Mesodermal cell (in vitro differentiated cells): ENCODE measurements around the gene OSMR. TPM values are rescaled to one million over a fixed set of nuclear protein-coding genes. Genes with fewer than 3 reads are reported as not detected.

Source experiments
- H3K27ac ChIP-seq: 2 replicates; pipeline ENCODE4 v1.7.0; 2013; ENCODE audit warnings: mild to moderate bottlenecking, low read depth, low read length, moderate library complexity; ENCODE audit not compliant: severe bottlenecking
- H3K36me3 ChIP-seq: 2 replicates; pipeline ENCODE4 v1.7.1; 2013; ENCODE audit warnings: mild to moderate bottlenecking, low read length, moderate library complexity; ENCODE audit not compliant: control insufficient read depth, insufficient read depth
- H3K4me1 ChIP-seq: one replicate; pipeline ENCODE4 v1.7.1; 2013; ENCODE audit warnings: mild to moderate bottlenecking, low read length; ENCODE audit not compliant: insufficient read depth, control insufficient read depth, poor library complexity, severe bottlenecking
- H3K4me3 ChIP-seq: 2 replicates; pipeline ENCODE4 v1.7.0; 2013; ENCODE audit warnings: low read length, control low read depth, mild to moderate bottlenecking; ENCODE audit not compliant: insufficient read depth, poor library complexity, severe bottlenecking; ENCODE audit errors: extremely low read depth
- H3K9me3 ChIP-seq: 2 replicates; pipeline ENCODE4 v1.7.1; 2013; ENCODE audit warnings: mild to moderate bottlenecking, low read length, moderate library complexity; ENCODE audit not compliant: control insufficient read depth
- WGBS, 2 experiments: methylation state at CpG; one replicate each; pipeline ENCODE4 v1.1.5; 2013; ENCODE audit warnings: missing lambda C conversion rate in 2 of 2; ENCODE audit not compliant: insufficient coverage in 2 of 2; 5-methylcytosine and 5-hydroxymethylcytosine counted together
- polyA plus RNA-seq, 2 experiments: library from polyadenylated mRNA; stranded (reverse); fragments of 50-300 nt; gene quantifications; one replicate each; pipeline ENCODE4 v1.2.3, GENCODE V29; 2013

The OSMR gene
- polyA plus RNA-seq (2013, experiment 1 of 2): 14.0 TPM
- 12.7 TPM for polyA plus RNA-seq (2013, experiment 2 of 2)

DNA sequence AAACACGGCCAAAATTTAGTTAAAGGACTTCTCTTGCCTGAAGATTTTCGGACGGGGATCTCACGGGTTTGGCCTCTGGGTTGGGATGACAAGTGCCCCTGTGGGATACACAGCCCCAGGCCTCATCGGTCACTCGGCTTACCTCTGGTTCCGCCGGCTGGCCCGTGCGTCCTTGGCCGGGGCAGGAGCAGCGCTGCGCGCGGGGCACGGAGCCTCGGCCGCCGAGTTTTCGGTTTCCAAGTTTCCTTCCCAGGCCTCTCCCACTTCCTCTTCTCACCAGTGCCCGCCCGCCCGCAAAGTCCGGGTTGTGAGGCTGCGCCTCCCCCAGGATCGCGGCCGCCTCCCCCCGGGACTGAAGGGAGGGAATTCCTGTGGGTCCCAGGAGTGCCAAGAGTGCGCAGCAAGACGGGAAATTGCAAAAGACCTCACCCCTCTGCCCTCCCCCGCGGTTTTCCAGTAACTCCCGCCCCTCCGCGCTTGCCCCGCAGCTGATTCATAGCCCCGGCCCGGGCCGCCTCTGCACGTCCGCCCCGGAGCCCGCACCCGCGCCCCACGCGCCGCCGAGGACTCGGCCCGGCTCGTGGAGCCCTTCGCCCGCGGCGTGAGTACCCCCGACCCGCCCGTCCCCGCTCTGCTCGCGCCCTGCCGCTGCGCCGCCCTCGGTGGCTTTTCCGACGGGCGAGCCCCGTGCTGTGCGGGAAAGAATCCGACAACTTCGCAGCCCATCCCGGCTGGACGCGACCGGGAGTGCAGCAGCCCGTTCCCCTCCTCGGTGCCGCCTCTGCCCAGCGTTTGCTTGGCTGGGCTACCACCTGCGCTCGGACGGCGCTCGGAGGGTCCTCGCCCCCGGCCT lies at the start of gene OSMR:
Gene OSMR (plus strand): TSS at position 487 of the 853 bp plus-strand sequence. CDS start 23,033 bp downstream, outside the sequence.
- Histone ChIP-seq H3K4me1 (peaks cover 3% of the 10 kb centered on the region), H3K4me3 (peak within 1 kb of the TSS; percentile 60), H3K27ac (no peak within 1 kb of the TSS), H3K36me3 (no peaks in the 10 kb centered on the region), H3K9me3 (no peaks in the 10 kb centered on the region)
- 2 to 4% methylated on average over 57 to 70 of the region's 89 CpGs for WGBS, 2 experiments

DNA sequence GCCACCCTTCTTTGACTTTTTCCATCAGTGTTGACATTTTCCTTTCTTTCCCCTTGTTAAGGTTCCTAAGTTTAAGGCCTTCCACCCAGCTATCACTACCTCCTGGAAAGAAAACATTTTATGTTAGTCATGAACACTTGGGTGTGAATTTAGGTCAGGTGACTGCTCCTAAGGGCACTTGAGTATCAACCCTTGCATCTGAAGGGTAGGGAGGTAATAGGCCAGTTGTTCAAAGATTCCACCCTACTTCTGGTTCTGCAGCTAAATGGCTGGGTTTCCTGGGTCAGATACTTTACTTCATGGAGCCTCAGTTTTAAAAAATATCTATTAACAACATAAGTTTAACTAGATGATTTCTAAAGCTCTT lies 49.1 kb upstream of the OSMR start:
- H3K27ac ChIP-seq: no peak overlapping the region
- H3K4me1 ChIP-seq: no peaks in the 10 kb centered on the region
- H3K9me3 ChIP-seq: no peaks in the 10 kb centered on the region
- H3K36me3 ChIP-seq: no peaks in the 10 kb centered on the region
- no peak overlapping the region for H3K4me3 ChIP-seq

DNA sequence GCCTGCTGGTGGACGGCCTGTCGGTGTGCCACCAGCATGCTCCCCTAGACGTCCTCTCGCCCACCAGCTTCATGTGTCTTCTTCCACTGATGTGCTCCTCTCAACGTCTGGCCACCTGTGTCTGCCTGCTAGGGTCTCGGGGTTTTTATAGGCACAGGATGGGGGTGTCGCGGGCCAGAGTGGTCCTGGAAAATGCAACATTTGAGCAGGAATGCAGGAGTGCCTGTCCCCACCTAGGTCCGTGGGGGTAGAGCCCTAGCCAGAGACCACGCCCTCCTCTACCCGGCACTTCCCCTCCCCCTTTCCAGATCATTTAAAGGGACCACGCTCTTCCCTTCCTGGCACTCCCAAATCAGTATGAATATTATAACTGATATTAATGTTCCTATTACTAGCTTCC lies 48.0 kb upstream of the OSMR start:
- H3K36me3 ChIP-seq: no peaks in the 10 kb centered on the region
- H3K9me3 ChIP-seq: no peaks in the 10 kb centered on the region
- no peak overlapping the region for H3K27ac ChIP-seq
- H3K4me1 ChIP-seq: no peaks in the 10 kb centered on the region
- WGBS, 2 experiments: 86 to 98% methylated on average over 7 to 8 of the region's 12 CpGs
- H3K4me3 ChIP-seq: no peak overlapping the region

DNA sequence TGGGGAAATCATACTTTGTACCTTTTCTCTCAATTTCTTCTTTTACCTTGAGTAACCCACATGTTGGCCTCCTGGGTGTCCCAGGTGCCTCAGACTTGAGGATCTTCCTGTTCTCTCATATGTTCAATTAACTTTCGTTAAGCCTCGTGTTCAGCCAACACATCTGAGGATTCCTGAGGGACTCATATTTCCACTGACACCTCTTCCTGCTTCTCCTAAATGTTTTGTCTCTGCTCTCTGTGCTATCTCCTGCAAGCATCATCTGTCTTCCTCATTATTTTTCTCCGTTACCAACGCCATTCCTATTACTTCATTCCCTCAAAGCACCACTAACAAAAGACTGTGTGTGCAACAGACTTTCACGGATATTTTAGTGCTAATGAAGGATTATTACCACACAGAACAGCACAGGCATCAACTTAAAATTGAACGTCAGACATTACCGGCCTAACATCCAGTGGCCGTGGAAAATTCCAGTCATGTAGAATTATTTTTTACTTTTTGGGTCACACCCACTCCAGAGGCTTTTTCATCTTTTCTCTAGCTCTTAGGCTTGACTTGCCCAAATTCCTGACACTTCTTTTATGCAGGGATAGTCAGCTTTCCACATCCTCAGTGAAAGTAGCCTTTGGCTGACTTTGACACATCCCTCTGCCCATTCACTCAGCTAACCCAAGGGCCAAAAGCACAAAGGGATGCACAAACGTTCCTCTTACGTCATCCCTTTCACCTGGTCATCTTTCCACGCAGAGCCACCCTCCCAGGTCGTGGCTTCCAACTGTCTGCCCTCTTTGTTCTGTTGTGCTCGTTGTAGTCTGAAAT lies 46.0 kb upstream of the OSMR start:
- Histone ChIP-seq H3K4me3 (no peak overlapping the region), H3K36me3 (no peaks in the 10 kb centered on the region), H3K9me3 (no peaks in the 10 kb centered on the region), H3K27ac (no peak overlapping the region), H3K4me1 (no peaks in the 10 kb centered on the region)
- 84 to 89% methylated on average over 12 to 13 of the region's 13 CpGs for WGBS, 2 experiments

DNA sequence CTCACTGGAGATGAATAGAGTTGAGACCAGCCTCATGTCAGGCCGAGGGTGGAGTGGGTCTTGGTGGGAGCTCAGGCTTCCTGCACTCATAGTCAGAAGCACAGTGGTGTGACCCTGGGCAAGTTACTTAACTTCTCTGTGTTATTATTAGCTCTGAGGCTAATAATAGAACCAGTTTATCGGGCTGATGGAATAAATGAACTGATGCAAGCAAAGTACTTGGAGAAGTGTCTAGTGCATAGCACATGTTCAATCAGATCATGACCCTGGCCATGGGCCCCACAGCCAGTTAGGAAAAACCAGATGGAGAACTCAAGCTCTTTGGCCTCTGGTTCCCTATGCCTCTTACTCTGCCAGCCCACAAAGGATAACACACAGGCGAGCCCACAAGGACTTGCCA lies 45.3 kb upstream of the OSMR start:
- H3K4me3 ChIP-seq: no peak overlapping the region
- no peaks in the 10 kb centered on the region for H3K4me1 ChIP-seq
- WGBS, 2 experiments: 83 to 92% methylated on average over 2 to 3 of the region's 3 CpGs
- H3K9me3 ChIP-seq: no peaks in the 10 kb centered on the region
- no peaks in the 10 kb centered on the region for H3K36me3 ChIP-seq
- H3K27ac ChIP-seq: no peak overlapping the region

DNA sequence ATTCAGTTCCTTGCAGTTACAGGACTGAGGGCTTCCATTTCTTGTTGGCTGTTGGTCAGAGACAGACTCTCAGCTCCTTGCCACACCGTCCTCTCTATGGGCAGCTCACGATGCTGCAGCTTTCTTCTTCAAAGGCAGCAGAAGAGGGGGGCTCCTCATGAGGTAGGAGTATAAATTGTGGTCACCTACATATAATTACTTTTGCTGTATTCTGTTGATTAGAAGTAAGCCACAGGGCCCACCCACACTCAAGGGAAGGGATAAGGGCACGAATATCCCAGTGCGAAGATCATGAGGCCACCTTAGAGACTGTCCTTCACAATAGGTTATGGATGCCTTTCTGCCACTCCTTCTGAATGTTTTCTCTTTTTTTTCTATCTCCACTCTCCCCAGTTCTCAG lies 43.7 kb upstream of the OSMR start:
- WGBS, 2 experiments: 100% methylated on average over 1 to 3 of the region's 4 CpGs
- H3K36me3 ChIP-seq: no peaks in the 10 kb centered on the region
- peaks cover 6% of the 10 kb centered on the region for H3K9me3 ChIP-seq
- no peak overlapping the region for H3K27ac ChIP-seq
- no peaks in the 10 kb centered on the region for H3K4me1 ChIP-seq
- no peak overlapping the region for H3K4me3 ChIP-seq

DNA sequence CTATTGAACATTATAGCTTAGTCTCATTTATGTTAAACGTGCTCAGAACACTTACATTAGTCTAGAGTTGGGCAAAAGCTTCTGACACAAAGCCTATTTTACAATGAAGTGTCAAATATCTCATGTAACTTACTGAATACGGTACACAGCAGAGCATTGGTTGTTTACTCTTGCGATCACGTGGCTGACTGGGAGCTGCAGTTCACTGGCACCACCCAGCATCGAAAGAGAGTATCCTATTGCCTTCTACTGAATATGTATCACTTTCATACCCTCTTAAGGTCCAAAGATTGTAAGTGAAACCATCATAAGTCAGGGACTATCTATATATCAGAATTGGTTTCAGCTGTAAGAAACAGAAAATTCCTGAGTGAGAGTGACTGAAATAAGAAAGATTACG lies 42.6 kb upstream of the OSMR start:
- H3K4me1 ChIP-seq: peaks cover 10% of the 10 kb centered on the region
- no peak overlapping the region for H3K4me3 ChIP-seq
- WGBS, 2 experiments: 91 to 92% methylated on average over 2 to 5 of the region's 6 CpGs
- H3K27ac ChIP-seq: no peak overlapping the region
- H3K9me3 ChIP-seq: peaks cover 6% of the 10 kb centered on the region
- no peaks in the 10 kb centered on the region for H3K36me3 ChIP-seq

DNA sequence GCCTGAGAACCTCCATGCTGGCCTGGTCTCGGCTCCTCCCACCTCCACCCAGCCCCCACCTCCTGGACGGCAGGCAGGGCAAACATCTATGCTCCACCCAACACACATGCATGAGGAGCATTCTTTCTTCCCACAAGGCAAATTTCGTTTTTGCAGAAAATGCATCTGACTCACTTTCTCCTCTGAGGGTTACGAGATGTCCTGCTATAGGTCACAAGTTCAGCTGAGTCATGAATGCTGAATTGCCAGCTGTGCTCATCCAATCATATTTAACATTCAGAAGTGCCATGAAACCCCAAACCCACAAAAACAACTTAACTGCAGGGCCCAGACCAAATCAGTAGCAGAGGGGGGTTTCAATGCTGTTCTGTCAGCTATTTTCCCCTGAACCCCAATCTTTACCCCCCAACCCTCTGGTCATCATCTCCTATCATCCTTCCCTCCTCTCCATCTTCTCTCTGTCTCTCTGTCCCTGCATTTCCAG lies 39.0 kb upstream of the OSMR start:
- 74 to 76% methylated on average over 4 of the region's 4 CpGs for WGBS, 2 experiments
- Histone ChIP-seq H3K27ac (no peak overlapping the region), H3K4me1 (peaks cover 15% of the 10 kb centered on the region), H3K4me3 (no peak overlapping the region), H3K9me3 (peaks cover 6% of the 10 kb centered on the region), H3K36me3 (no peaks in the 10 kb centered on the region)

DNA sequence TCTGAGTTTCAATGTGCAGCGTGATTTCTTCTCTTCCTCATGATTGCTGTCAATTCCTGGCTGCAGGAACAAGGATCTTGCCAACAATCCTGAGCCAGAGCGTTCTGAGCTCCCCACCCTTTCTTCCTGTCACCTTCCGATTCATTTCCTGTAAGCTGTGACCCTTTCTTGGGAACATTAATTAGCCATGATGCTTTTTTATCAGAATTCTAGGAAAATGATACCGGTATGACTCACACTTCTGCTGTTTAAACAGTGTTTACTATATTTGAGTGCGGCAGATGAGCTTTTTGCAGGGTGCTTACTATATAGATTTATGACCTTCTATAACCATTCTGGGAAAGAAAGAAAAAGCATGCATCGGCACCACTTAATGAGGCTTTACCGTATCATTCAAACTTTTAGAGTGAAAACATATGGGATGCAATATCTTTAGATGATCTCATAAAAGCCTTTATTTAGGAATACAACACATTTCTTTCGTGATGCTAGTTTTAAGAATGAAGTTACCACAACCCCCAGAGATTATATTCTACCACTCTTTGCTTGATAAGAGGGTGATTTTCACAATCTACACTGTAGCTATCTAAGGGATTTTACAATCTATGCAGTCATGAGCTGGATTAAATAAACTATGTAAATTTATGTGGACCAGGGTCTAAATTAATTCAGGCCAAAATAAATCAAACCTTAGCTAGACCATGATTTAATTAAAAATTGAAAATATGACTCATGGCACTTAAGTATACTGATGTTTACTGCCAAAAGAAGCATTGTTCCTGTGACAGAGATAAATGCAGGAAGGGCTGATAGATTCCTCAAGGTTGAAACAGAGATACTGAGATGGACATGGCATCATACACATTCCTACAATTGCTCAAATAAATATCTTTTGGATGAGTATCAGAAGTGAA lies 38.0 kb upstream of the OSMR start:
- no peaks in the 10 kb centered on the region for H3K36me3 ChIP-seq
- no peak overlapping the region for H3K4me3 ChIP-seq
- H3K27ac ChIP-seq: peak overlapping the region; percentile 29
- WGBS, 2 experiments: 93 to 98% methylated on average over 3 of the region's 8 CpGs
- peaks cover 15% of the 10 kb centered on the region for H3K4me1 ChIP-seq
- peaks cover 6% of the 10 kb centered on the region for H3K9me3 ChIP-seq

DNA sequence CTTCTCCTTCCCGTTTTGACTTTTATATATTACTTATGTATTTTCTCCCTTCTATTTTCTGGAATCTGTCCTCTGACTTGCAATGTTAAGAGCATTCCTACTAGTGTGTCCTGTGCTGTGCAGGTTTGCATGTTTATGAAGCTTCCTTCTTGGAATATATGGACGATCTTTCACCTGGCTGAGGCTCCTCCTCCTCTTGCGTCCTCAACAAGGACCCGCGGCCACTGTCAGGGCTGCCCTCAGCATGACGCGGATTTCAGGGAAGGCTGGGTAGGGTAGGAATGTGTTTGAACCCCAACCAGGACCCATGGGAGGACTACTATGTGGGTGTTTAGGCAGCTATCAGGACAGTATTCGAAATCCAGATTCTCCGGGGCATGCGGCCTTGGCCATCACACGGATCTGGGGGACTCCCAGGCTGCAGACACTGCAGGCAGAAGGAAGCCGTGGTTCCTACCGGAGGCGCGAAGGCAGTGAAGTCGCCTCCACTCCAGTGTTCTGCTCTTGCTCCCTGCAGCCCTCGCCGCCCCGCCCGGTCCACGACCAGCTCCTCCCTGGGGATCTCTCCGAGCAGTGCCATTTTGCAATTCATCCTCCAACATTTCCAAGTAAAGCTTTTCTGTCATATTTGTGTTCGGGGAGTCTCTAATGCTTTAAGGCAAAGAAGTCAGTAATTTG lies 37.0 kb upstream of the OSMR start:
- H3K27ac ChIP-seq: no peak overlapping the region

More for the DNA sequence above, 37.0 kb upstream of the OSMR start:
- H3K36me3 ChIP-seq: no peaks in the 10 kb centered on the region
- peaks cover 6% of the 10 kb centered on the region for H3K9me3 ChIP-seq
- peaks cover 15% of the 10 kb centered on the region for H3K4me1 ChIP-seq
- no peak overlapping the region for H3K4me3 ChIP-seq
- WGBS, 2 experiments: 97 to 98% methylated on average over 7 to 13 of the region's 23 CpGs
